Hepatocyte (in vitro differentiated cells): Measurements from ENCODE around the gene FAF1. TPM values are rescaled to one million over a fixed set of nuclear protein-coding genes. Genes with fewer than 3 reads are reported as not detected.

Source experiments
- DNase-seq: peaks from one replicate; pipeline ENCODE4 v3.0.0-alpha.2; 2016; ENCODE audit warnings: low spot score
- H2AFZ ChIP-seq: fragments of 200-600 bp; sonication (generic); 2 replicates; pipeline ENCODE4 v1.6.0; 2016; ENCODE audit warnings: antibody characterized with exemption, mild to moderate bottlenecking
- H3K27ac ChIP-seq: fragments of 200-600 bp; sonication (generic); 2 replicates; pipeline ENCODE4 v1.5.1; 2016; ENCODE audit warnings: mild to moderate bottlenecking
- H3K27me3 ChIP-seq: fragments of 200-600 bp; sonication (generic); 2 replicates; pipeline ENCODE4 v1.6.1; 2016
- H3K36me3 ChIP-seq: fragments of 200-600 bp; sonication (generic); replicated peaks from 2 replicates; pipeline ENCODE4 v1.5.1; 2016; ENCODE audit warnings: low read depth; ENCODE audit not compliant: insufficient read depth
- H3K4me1 ChIP-seq: fragments of 200-600 bp; sonication (generic); 2 replicates; pipeline ENCODE4 v1.5.1; 2016; ENCODE audit warnings: mild to moderate bottlenecking, moderate library complexity; ENCODE audit not compliant: insufficient read depth
- H3K4me2 ChIP-seq: fragments of 200-600 bp; sonication (generic); 2 replicates; pipeline ENCODE4 v1.6.0; 2016
- H3K4me3 ChIP-seq: fragments of 200-600 bp; sonication (generic); 2 replicates; pipeline ENCODE4 v1.5.1; 2016; ENCODE audit warnings: mild to moderate bottlenecking
- H3K79me2 ChIP-seq: fragments of 200-600 bp; sonication (generic); 2 replicates; pipeline ENCODE4 v1.6.0; 2017; ENCODE audit warnings: mild to moderate bottlenecking
- H3K9me2 ChIP-seq: fragments of 200-600 bp; sonication (generic); replicated peaks from 2 replicates; pipeline ENCODE4 v1.6.0; 2017; ENCODE audit warnings: mild to moderate bottlenecking; ENCODE audit not compliant: insufficient read depth
- H3K9me3 ChIP-seq: fragments of 200-600 bp; sonication (generic); 2 replicates; pipeline ENCODE4 v1.5.1; 2016; ENCODE audit warnings: low read depth, mild to moderate bottlenecking
- H4K20me1 ChIP-seq: fragments of 200-600 bp; sonication (generic); 2 replicates; pipeline ENCODE4 v1.6.0; 2016; ENCODE audit warnings: mild to moderate bottlenecking; ENCODE audit not compliant: insufficient read depth, poor library complexity, severe bottlenecking
- CTCF ChIP-seq: fragments of 200-600 bp; sonication (generic); IDR thresholded peaks from 2 replicates; pipeline ENCODE4 v1.5.1; 2016; ENCODE audit warnings: antibody characterized with exemption, mild to moderate bottlenecking; ENCODE audit not compliant: poor library complexity
- EZH2 ChIP-seq: fragments of 200-600 bp; sonication (generic); IDR thresholded peaks from 2 replicates; pipeline ENCODE4 v1.6.1; 2016; ENCODE audit warnings: antibody characterized with exemption, mild to moderate bottlenecking, borderline replicate concordance
- EZH2phosphoT487 ChIP-seq: fragments of 200-600 bp; sonication (generic); IDR thresholded peaks from one replicate; pipeline ENCODE4 v1.6.1; 2018; ENCODE audit warnings: antibody characterized with exemption, mild to moderate bottlenecking, low read depth, moderate library complexity; ENCODE audit not compliant: unreplicated experiment, severe bottlenecking
- WGBS: methylation state at CpG from one replicate; pipeline ENCODE4 v1.1.6; 2016; ENCODE audit warnings: low lambda C conversion rate; ENCODE audit errors: missing lambda C conversion rate; 5-methylcytosine and 5-hydroxymethylcytosine counted together
- polyA plus RNA-seq: library from polyadenylated mRNA; unstranded; fragments of >200 nt; fragmentation: Nextera tagmentation; extraction: Ambion mirVana; gene quantifications from 2 replicates; pipeline ENCODE4 v1.2.1, GENCODE V29; 2016
- total RNA-seq: library from RNA; depleted of rRNA; stranded (reverse); fragments of >200 nt; gene quantifications from 2 replicates; pipeline ENCODE4 v1.2.3, GENCODE V29; 2014

The FAF1 gene
- total and polyA plus RNA-seq, 2 experiments from 2014 or later = 25.7 to 35.5 TPM

- H3K4me3 ChIP-seq = no peak overlapping the region
- 2% methylated on average over 22 of the region's 25 CpGs for WGBS
- no peak for DNase-seq
- H3K9me2 ChIP-seq = no peaks in the 10 kb centered on the region
- H3K27me3 ChIP-seq = peaks cover 92% of the 10 kb centered on the region
- H3K4me2 ChIP-seq = peak overlapping the region; percentile 65
- peak overlapping the region; percentile 45 for H2AFZ ChIP-seq
- no peaks in the 10 kb centered on the region for H4K20me1 ChIP-seq
- H3K27ac ChIP-seq = no peak overlapping the region
- no peak for TF ChIP-seq CTCF
- no peak for TF ChIP-seq EZH2phosphoT487
- peak; percentile 43 for TF ChIP-seq EZH2
- H3K36me3 ChIP-seq = no peaks in the 10 kb centered on the region
- H3K9me3 ChIP-seq = no peaks in the 10 kb centered on the region
- H3K79me2 ChIP-seq = no peaks in the 10 kb centered on the region
- peaks cover 22% of the 10 kb centered on the region for H3K4me1 ChIP-seq
Measured at GRCh38 chr1:50416150-50416527, 543.9 kb downstream of the FAF1 start.

- no peaks in the 10 kb centered on the region for H3K79me2 ChIP-seq
- no peak overlapping the region for H3K4me3 ChIP-seq
- no peak overlapping the region for H3K27ac ChIP-seq
- peak overlapping the region; percentile 45 for H2AFZ ChIP-seq
- no peak for DNase-seq
- H3K9me3 ChIP-seq = no peaks in the 10 kb centered on the region
- no peaks in the 10 kb centered on the region for H3K9me2 ChIP-seq
- H3K4me1 ChIP-seq = peaks cover 22% of the 10 kb centered on the region
- H3K27me3 ChIP-seq = peaks cover 89% of the 10 kb centered on the region
- no peaks in the 10 kb centered on the region for H3K36me3 ChIP-seq
- WGBS = 8% methylated on average over 53 of the region's 56 CpGs
- peak; percentile 87 for TF ChIP-seq EZH2phosphoT487
- TF ChIP-seq CTCF = no peak
- TF ChIP-seq EZH2 = peak; percentile 48
- H4K20me1 ChIP-seq = no peaks in the 10 kb centered on the region
- peak overlapping the region; percentile 65 for H3K4me2 ChIP-seq
Measured at GRCh38 chr1:50415235-50416149, 544.6 kb downstream of the FAF1 start.

GRCh38 chr1:50414853-50415234, 545.2 kb downstream of the FAF1 start:
- DNase-seq = no peak
- H3K36me3 ChIP-seq = no peaks in the 10 kb centered on the region
- peaks cover 85% of the 10 kb centered on the region for H3K27me3 ChIP-seq
- TF ChIP-seq EZH2 = no peak
- TF ChIP-seq EZH2phosphoT487 = no peak
- no peak for TF ChIP-seq CTCF
- H3K27ac ChIP-seq = no peak overlapping the region
- no peak overlapping the region for H3K4me2 ChIP-seq
- H3K79me2 ChIP-seq = no peaks in the 10 kb centered on the region
- H2AFZ ChIP-seq = no peak overlapping the region
- no peaks in the 10 kb centered on the region for H4K20me1 ChIP-seq
- no peaks in the 10 kb centered on the region for H3K9me2 ChIP-seq
- no peaks in the 10 kb centered on the region for H3K9me3 ChIP-seq
- H3K4me1 ChIP-seq = peaks cover 22% of the 10 kb centered on the region
- WGBS = 39% methylated on average over 7 of the region's 7 CpGs
- no peak overlapping the region for H3K4me3 ChIP-seq
